NT2/D1 (cell line): ENCODE data around the gene PLXNA1.

Experiments
- DNase-seq: peaks from one replicate; pipeline ENCODE4 v3.0.0-alpha.2; 2011; ENCODE audit warnings: low read depth, low spot score
- H3K27me3 ChIP-seq: 2 replicates; pipeline ENCODE4 v1.6.0; 2011; ENCODE audit warnings: mild to moderate bottlenecking; ENCODE audit not compliant: insufficient read length, insufficient read depth
- H3K36me3 ChIP-seq: 2 replicates; pipeline ENCODE4 v1.6.1; 2011; ENCODE audit warnings: mild to moderate bottlenecking, low read length, mixed read lengths; ENCODE audit not compliant: insufficient read depth, insufficient read length
- H3K4me1 ChIP-seq: 2 replicates; pipeline ENCODE4 v1.5.1; 2011; ENCODE audit not compliant: insufficient read depth, insufficient read length
- H3K4me3 ChIP-seq: 2 replicates; pipeline ENCODE4 v1.5.1; 2011; ENCODE audit warnings: low read depth; ENCODE audit not compliant: insufficient read length
- H3K9ac ChIP-seq: 2 replicates; pipeline ENCODE4 v1.6.0; 2011; ENCODE audit warnings: low read depth; ENCODE audit not compliant: insufficient read length
- H3K9me3 ChIP-seq: 2 replicates; pipeline ENCODE4 v1.5.1; 2011; ENCODE audit warnings: mild to moderate bottlenecking, low read length; ENCODE audit not compliant: insufficient read depth
- SUZ12 ChIP-seq: IDR thresholded peaks from 2 replicates; pipeline ENCODE4 v1.6.1; 2011; ENCODE audit not compliant: insufficient read length, insufficient read depth; ENCODE audit errors: extremely low read depth
- YY1 ChIP-seq: IDR thresholded peaks from 2 replicates; pipeline ENCODE4 v1.6.1; 2011; ENCODE audit not compliant: insufficient read length, insufficient read depth
- ZNF274 ChIP-seq: IDR thresholded peaks from 2 replicates; pipeline ENCODE4 v1.6.1; 2011; ENCODE audit warnings: mild to moderate bottlenecking, low read depth, low read length

PLXNA1 gene

GRCh38 chr3:126964950-126965349, 18.0 kb upstream of the PLXNA1 start:
- no peak for TF ChIP-seq ZNF274
- Histone ChIP-seq H3K4me3 (no peak overlapping the region), H3K9ac (no peak overlapping the region), H3K36me3 (no peaks in the 10 kb centered on the region), H3K27me3 (no peaks in the 10 kb centered on the region), H3K4me1 (peaks cover 24% of the 10 kb centered on the region), H3K9me3 (no peaks in the 10 kb centered on the region)
- no peak for DNase-seq

- TF ChIP-seq SUZ12: no peak
- no peak for TF ChIP-seq YY1
- no peak for TF ChIP-seq ZNF274
- H3K4me3 ChIP-seq: no peak overlapping the region
- H3K9ac ChIP-seq: no peak overlapping the region
- peaks cover 18% of the 10 kb centered on the region for H3K4me1 ChIP-seq
- no peak for DNase-seq
- H3K36me3 ChIP-seq: no peaks in the 10 kb centered on the region
- no peaks in the 10 kb centered on the region for H3K9me3 ChIP-seq
- H3K27me3 ChIP-seq: no peaks in the 10 kb centered on the region
These were observed 17.3 kb upstream of the PLXNA1 start for GRCh38 chr3:126965526-126966080.

- TF ChIP-seq SUZ12 (no peak), ZNF274 (no peak), YY1 (no peak)
- Histone ChIP-seq H3K4me3 (no peak overlapping the region), H3K9ac (no peak overlapping the region), H3K9me3 (no peaks in the 10 kb centered on the region), H3K27me3 (no peaks in the 10 kb centered on the region), H3K36me3 (no peaks in the 10 kb centered on the region), H3K4me1 (peaks cover 16% of the 10 kb centered on the region)
- DNase-seq: no peak
These were observed 15.5 kb upstream of the PLXNA1 start for GRCh38 chr3:126967386-126967785.

- Histone ChIP-seq H3K36me3 (no peaks in the 10 kb centered on the region), H3K4me1 (peaks cover 18% of the 10 kb centered on the region), H3K9ac (no peak overlapping the region), H3K27me3 (no peaks in the 10 kb centered on the region), H3K9me3 (no peaks in the 10 kb centered on the region), H3K4me3 (no peak overlapping the region)
- TF ChIP-seq ZNF274: no peak
- TF ChIP-seq SUZ12: no peak
- TF ChIP-seq YY1: no peak
- no peak for DNase-seq
These were observed 14.2 kb upstream of the PLXNA1 start for GRCh38 chr3:126968391-126969390.

- no peak for DNase-seq
These were observed 13.3 kb upstream of the PLXNA1 start for GRCh38 chr3:126969586-126969985.

DNA sequence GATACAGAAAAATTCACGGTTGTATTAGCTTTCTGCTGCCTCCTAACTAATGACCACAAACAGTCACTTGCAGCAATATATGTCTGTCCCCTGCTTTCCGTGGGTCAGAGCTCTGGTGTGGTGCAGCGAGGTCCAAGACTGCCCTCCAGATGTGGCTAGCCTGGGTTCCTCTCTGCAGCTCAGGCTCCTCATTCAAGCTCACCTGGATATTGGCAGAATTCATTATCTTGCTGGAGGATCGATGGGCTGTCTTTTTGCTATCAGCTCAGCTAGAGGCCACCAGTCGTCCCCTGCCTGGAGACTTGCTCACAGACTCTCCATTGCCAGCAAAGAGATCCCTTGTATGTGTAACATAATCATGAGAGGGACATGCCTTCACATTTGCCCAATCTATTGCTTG, 12.8 kb upstream of the PLXNA1 start:
- peaks cover 14% of the 10 kb centered on the region for H3K9me3 ChIP-seq
- H3K4me1 ChIP-seq: peaks cover 18% of the 10 kb centered on the region
- no peak overlapping the region for H3K4me3 ChIP-seq
- no peaks in the 10 kb centered on the region for H3K27me3 ChIP-seq
- DNase-seq: no peak
- TF ChIP-seq SUZ12: no peak
- no peak for TF ChIP-seq ZNF274
- TF ChIP-seq YY1: no peak
- H3K36me3 ChIP-seq: no peaks in the 10 kb centered on the region
- no peak overlapping the region for H3K9ac ChIP-seq

More at GRCh38 chr3:126969586-126969985, 13.3 kb upstream of the PLXNA1 start:
- no peaks in the 10 kb centered on the region for H3K27me3 ChIP-seq
- H3K4me3 ChIP-seq: no peak overlapping the region
- H3K36me3 ChIP-seq: no peaks in the 10 kb centered on the region
- H3K4me1 ChIP-seq: peaks cover 18% of the 10 kb centered on the region
- peaks cover 9% of the 10 kb centered on the region for H3K9me3 ChIP-seq
- H3K9ac ChIP-seq: no peak overlapping the region
- TF ChIP-seq SUZ12 (no peak), YY1 (no peak), ZNF274 (no peak)

DNA sequence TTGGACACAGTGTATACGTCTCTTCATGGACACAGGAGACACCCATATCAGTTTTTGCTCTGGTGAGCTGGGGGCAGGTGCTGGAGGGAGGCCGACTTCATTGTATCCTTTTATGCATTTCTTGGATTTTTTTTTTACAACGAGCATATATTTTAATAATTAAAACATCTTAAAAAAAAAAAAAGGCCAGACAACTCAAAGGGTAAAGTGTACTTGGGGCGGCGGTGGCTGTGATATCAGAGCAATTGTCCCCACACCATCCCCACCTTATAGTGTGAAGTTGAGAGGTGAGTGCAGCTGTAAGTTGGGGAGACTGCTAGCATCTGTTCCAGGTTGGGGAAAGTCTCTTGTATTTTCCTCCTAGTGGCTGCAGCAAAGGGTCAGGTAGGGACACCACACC, 12.0 kb upstream of the PLXNA1 start:
- peaks cover 22% of the 10 kb centered on the region for H3K9me3 ChIP-seq
- DNase-seq: no peak
- peaks cover 18% of the 10 kb centered on the region for H3K4me1 ChIP-seq
- H3K4me3 ChIP-seq: no peak overlapping the region
- TF ChIP-seq YY1 (no peak), SUZ12 (no peak), ZNF274 (no peak)
- no peak overlapping the region for H3K9ac ChIP-seq
- H3K36me3 ChIP-seq: no peaks in the 10 kb centered on the region
- H3K27me3 ChIP-seq: no peaks in the 10 kb centered on the region
